Testis (tissue), 3 donors: Measurements from ENCODE around the gene ALS2CL. TPM values are rescaled to one million over a fixed set of nuclear protein-coding genes. Genes with fewer than 3 reads are reported as not detected.

ENCODE experiments used
- DNase-seq: peaks from one replicate; pipeline ENCODE4 v3.0.0-alpha.2; 2019
- H3K27ac ChIP-seq, 2 donors: fragments of 200-600 bp; sonication (generic); one replicate each; pipeline ENCODE4 v1.5.1; 2019
- H3K27me3 ChIP-seq: fragments of 200-600 bp; sonication (generic); one replicate; pipeline ENCODE4 v1.5.1; 2019
- H3K36me3 ChIP-seq: fragments of 200-600 bp; sonication (generic); one replicate; pipeline ENCODE4 v1.5.1; 2017; ENCODE audit warnings: low read depth; ENCODE audit errors: missing control alignments
- H3K4me1 ChIP-seq: fragments of 200-600 bp; sonication (generic); one replicate; pipeline ENCODE4 v1.5.1; 2019
- H3K4me3 ChIP-seq, 2 donors: fragments of 200-600 bp; sonication (generic); one replicate each; pipeline ENCODE4 v1.5.1; 2017 to 2019
- H3K9me3 ChIP-seq: fragments of 200-600 bp; sonication (generic); one replicate; pipeline ENCODE4 v1.5.1; 2017
- CTCF ChIP-seq, 3 experiments: fragments of 450-650 bp in 2 of 3; fragments of 200-600 bp in 1 of 3; sonication (generic) in 1 of 3; IDR thresholded peaks; one replicate each; pipeline ENCODE4 v1.5.1; 2016 to 2019; ENCODE audit warnings: antibody characterized with exemption in 3 of 3, mild to moderate bottlenecking in 2 of 3, moderate library complexity in 1 of 3
- POLR2A ChIP-seq: fragments of 450-650 bp; IDR thresholded peaks from one replicate; pipeline ENCODE4 v1.6.1; 2017; ENCODE audit warnings: antibody characterized with exemption, mild to moderate bottlenecking, moderate library complexity
- WGBS, 2 donors: methylation state at CpG; one replicate each; pipeline ENCODE4 v1.1.5; 2018; 5-methylcytosine and 5-hydroxymethylcytosine counted together
- intact Hi-C: fragments of 100-400 bp; cut with DNase I; formaldehyde crosslinking; loops from one replicate; pipeline ENCODE4 v1.15.1; 2023; ENCODE audit warnings: low total_unique reads
- polyA plus RNA-seq: library from polyadenylated mRNA; stranded (reverse); fragments of 350-450 nt; fragmentation: Illumina TruSeq; extraction: RNeasy Lipid Tissue Mini Kit (QIAGEN cat#74804); gene quantifications from one replicate; pipeline ENCODE4 v1.2.3, GENCODE V29; 2014; ENCODE audit warnings: low read depth, low replicate concordance; ENCODE audit not compliant: insufficient read depth
- total RNA-seq, 2 donors: library from RNA; depleted of rRNA; stranded (reverse); fragments of >200 nt; gene quantifications; one replicate each; pipeline ENCODE4 v1.2.3, GENCODE V29; 2016

ALS2CL gene
- total and polyA plus RNA-seq, 3 donors from 2014 or later, result 4.4 to 11.2 (median 5.4) TPM

DNA sequence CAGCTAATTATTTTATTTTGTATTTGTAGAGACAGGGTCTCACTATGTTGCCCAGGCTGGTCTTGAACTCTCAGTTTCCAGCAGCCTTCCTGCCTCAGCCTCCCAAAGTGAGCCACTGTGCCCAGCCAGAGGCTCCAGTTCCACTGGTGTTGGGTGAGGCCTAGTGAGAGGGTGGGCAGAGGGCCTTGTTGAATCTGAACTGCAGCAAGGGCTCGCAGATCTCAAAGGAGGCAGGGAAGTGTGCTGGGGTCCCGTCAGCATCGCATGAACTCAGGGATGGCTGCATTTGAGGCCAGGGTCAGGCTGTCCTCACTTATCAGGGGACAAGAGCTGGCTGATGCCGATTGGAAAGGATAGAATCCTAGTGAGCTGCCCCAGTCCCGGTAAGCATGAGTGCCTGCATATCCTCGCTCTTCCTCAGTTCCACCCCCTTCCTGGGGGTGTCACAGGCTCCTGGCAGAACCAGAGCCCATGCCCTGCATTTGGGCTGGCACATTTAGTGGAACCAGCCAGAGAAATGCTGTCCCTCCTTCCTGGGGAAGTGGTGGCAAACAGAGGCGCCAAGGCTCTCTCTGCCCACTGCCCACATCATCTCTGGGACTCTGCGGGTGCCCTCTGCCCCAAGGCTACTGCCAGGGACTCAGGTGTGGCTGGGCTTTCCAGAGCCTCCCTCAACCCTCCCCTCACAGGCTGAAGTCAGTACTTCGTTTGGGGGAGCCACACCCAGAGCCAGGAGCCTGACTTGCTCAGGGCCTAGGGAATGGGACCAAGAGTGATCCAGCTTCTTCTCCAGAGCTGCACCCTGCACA is 24.1 kb downstream of the ALS2CL start:
- Histone ChIP-seq H3K9me3 (no peaks in the 10 kb centered on the region), H3K36me3 (no peaks in the 10 kb centered on the region), H3K4me3 (no peak overlapping the region), H3K27me3 (no peaks in the 10 kb centered on the region), H3K4me1 (no peaks in the 10 kb centered on the region), H3K27ac (no peak overlapping the region)
- WGBS, 2 donors, result 73 to 78% methylated on average over 6 to 9 of the region's 9 CpGs
- TF ChIP-seq POLR2A (no peak), CTCF (IDR thresholded peaks at IDR 0.05) (no peak)
- intact Hi-C loops, result no loop called here
- DNase-seq, result no peak

DNA sequence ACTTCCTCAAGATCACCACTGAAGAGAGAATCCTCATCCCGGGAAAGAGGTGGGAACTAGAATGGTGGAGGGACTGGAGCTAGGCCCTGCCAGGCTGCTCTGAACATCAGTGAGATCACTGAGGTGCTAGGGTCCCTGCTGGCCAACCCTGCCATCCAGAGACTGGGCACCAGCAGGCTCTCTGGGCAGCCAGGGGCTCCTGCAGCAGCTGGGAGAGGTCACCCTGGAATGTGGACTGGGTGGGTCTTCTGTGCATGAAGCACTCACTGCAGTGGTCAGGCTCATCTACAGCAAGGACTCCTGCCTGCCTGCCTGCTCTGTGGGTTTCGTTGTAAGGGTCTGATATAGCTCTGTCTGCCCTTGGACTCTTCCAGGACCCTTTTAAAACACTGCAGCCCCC is 24.9 kb downstream of the ALS2CL start:
- 84 to 92% methylated on average over 2 of the region's 2 CpGs for WGBS, 2 donors
- intact Hi-C loops, result no loop called here
- no peaks in the 10 kb centered on the region for H3K36me3 ChIP-seq
- H3K9me3 ChIP-seq, result no peaks in the 10 kb centered on the region
- no peak for DNase-seq
- H3K27ac ChIP-seq, result no peak overlapping the region
- TF ChIP-seq CTCF (IDR thresholded peaks at IDR 0.05), result no peak
- TF ChIP-seq POLR2A, result no peak
- no peaks in the 10 kb centered on the region for H3K27me3 ChIP-seq
- no peak overlapping the region for H3K4me3 ChIP-seq
- no peaks in the 10 kb centered on the region for H3K4me1 ChIP-seq

- intact Hi-C loops, result no loop called here
- H3K4me1 ChIP-seq, result no peaks in the 10 kb centered on the region
- H3K36me3 ChIP-seq, result no peaks in the 10 kb centered on the region
- no peaks in the 10 kb centered on the region for H3K27me3 ChIP-seq
- H3K27ac ChIP-seq, result no peak overlapping the region
- no peak overlapping the region for H3K4me3 ChIP-seq
- 72 to 73% methylated on average over 8 of the region's 8 CpGs for WGBS, 2 donors
- DNase-seq, result no peak
- no peaks in the 10 kb centered on the region for H3K9me3 ChIP-seq
- no peak for TF ChIP-seq POLR2A
These were observed 25.4 kb downstream of the ALS2CL start for GRCh38 chr3:46668116-46668515.

DNA sequence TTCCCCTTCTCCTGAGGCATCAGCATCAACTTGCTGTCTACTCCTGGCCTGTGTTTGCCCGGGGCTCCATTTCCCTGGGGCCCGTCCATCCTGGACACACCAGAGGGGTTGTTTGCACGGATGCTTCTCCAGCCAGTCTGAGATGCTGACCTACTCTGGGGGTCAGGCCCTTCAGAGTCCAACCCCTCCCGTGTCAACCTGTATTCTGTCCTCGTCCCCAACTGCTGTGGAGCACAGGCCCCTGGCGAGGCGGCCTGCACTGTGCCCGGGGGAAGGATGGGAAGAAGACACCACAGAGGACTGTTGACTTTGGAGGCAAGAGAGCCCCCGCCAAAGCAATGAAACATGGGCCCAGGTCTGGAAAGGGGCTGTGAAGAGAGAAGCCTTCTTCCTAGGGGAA is 25.8 kb downstream of the ALS2CL start:
- intact Hi-C loops, result no loop called here
- Histone ChIP-seq H3K27me3 (no peaks in the 10 kb centered on the region), H3K27ac (no peak overlapping the region), H3K36me3 (no peaks in the 10 kb centered on the region), H3K9me3 (no peaks in the 10 kb centered on the region), H3K4me3 (no peak overlapping the region), H3K4me1 (no peaks in the 10 kb centered on the region)
- TF ChIP-seq CTCF (IDR thresholded peaks at IDR 0.05) (no peak), POLR2A (no peak)
- WGBS, 2 donors, result 98% methylated on average over 9 of the region's 9 CpGs
- DNase-seq, result no peak

DNA sequence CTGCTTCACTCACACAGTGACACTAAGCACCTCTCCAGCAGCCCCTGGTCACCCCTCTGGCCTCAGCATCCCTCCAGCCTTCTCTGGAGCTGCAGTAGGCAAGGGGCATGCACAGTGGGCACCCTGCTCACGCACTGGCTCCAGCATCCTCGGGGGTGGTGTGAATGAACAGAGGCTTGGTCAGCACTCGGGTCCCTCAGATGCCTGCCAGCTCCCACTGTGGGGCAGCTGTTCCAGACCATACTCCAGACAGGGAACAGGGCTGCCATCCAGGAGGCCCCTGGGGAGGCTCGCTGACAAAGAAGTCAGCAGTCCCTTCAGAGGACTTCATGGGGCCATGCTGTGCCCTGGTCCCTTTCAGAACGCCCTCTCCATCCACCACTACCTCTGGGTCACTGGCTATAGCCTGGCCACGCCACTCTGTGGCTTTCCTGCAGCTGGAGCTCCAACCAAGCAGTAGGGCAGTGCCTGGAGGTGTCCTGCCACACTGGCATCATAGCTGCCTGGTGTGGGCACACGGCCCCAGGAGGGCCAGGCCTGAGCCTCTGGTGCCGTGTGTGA is 26.3 kb downstream of the ALS2CL start:
- H3K9me3 ChIP-seq, result no peaks in the 10 kb centered on the region
- 90 to 100% methylated on average over 2 to 6 of the region's 8 CpGs for WGBS, 2 donors
- TF ChIP-seq POLR2A, result no peak
- TF ChIP-seq CTCF (IDR thresholded peaks at IDR 0.05), result no peak

More for the DNA sequence above, 26.3 kb downstream of the ALS2CL start:
- H3K27ac ChIP-seq, result no peak overlapping the region
- no peak for DNase-seq
- no peak overlapping the region for H3K4me3 ChIP-seq
- H3K4me1 ChIP-seq, result no peaks in the 10 kb centered on the region
- H3K27me3 ChIP-seq, result no peaks in the 10 kb centered on the region
- no peaks in the 10 kb centered on the region for H3K36me3 ChIP-seq
- intact Hi-C loops, result no loop called here
